Bronchial epithelial cell (primary cell): ENCODE results near the gene C1QTNF1. TPM values are rescaled to one million over a fixed set of nuclear protein-coding genes. Genes with fewer than 3 reads are reported as not detected.

Experiments
- DNase-seq: peaks from one replicate; pipeline ENCODE4 v3.0.0-alpha.2; 2010; ENCODE audit warnings: low read depth
- FAIRE-seq: peaks from 2 replicates; lab custom pipeline; 2011; peaks lifted over from hg19 to GRCh38; lab: Jason Lieb, UNC
- H3K27me3 ChIP-seq: 2 replicates; pipeline ENCODE4 v1.5.1; 2011; ENCODE audit warnings: low read length; ENCODE audit not compliant: control insufficient read depth, insufficient read depth
- H3K36me3 ChIP-seq: 2 replicates; pipeline ENCODE4 v1.5.1; 2011; ENCODE audit warnings: low read length; ENCODE audit not compliant: control insufficient read depth, insufficient read depth
- H3K4me3 ChIP-seq: 2 replicates; pipeline ENCODE4 v1.5.1; 2011; ENCODE audit warnings: mild to moderate bottlenecking, low read depth, low read length, control low read depth
- total RNA-seq: library from RNA; depleted of rRNA; stranded (reverse); fragments of >200 nt; gene quantifications from 2 replicates; pipeline ENCODE4 v1.2.1, GENCODE V29; 2014
- TF ChIP-seq, protein P1 (sequence below): IDR thresholded peaks from 2 replicates; pipeline ENCODE4 v1.5.1; 2011; ENCODE audit warnings: mild to moderate bottlenecking, moderate library complexity, low read length, control low read depth, inconsistent platforms; ENCODE audit not compliant: insufficient read depth, severe bottlenecking

Gene C1QTNF1
- total RNA-seq, 1 donor from 2014 or later: 0.79 TPM

DNA sequence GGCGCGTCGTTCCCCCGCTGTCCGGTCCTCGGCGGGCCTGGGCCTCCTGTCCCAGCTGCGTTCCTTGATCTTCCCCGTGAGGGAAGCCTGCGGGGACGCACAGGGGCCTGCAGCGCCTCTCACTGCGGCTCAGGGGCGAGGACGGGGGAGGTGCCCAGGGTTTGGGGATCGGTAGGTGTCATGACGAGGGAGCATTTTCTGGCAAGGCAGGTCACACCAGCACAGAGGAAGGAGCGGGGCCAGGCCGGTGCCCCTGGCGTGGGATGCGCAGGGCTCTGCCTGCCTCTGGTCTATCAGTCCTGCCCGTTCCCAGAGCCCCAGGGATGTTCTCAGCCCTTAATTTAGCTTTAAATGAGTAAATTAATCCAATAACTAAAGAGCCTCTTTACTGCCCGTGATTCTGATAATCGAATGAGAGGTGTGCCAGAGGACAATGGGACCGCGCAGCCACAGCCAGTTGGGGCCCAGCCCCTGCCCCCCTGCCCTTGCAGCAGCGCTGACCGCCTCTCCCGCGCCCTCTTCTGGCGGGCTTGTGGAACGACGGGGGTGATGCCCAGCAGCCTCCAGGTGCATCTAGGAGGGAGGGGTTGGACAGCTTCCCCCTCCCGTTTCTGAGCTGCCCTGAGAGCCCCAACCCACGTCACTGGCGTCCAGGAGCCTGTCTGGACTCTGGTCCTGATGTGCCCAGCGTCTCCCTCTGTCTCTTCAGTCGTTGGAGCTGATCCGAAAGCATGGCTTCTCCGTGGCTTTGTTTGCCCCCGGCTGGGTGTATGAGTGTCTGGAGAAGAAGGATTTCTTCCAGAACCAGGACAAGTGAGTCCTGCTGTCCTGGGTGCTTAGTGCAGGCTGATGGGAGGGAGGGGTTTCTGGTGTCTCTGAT is 58.6 kb downstream of the C1QTNF1 start:
- FAIRE-seq (no peak), DNase-seq (peak; percentile 7)
- TF ChIP-seq, protein P1, sequence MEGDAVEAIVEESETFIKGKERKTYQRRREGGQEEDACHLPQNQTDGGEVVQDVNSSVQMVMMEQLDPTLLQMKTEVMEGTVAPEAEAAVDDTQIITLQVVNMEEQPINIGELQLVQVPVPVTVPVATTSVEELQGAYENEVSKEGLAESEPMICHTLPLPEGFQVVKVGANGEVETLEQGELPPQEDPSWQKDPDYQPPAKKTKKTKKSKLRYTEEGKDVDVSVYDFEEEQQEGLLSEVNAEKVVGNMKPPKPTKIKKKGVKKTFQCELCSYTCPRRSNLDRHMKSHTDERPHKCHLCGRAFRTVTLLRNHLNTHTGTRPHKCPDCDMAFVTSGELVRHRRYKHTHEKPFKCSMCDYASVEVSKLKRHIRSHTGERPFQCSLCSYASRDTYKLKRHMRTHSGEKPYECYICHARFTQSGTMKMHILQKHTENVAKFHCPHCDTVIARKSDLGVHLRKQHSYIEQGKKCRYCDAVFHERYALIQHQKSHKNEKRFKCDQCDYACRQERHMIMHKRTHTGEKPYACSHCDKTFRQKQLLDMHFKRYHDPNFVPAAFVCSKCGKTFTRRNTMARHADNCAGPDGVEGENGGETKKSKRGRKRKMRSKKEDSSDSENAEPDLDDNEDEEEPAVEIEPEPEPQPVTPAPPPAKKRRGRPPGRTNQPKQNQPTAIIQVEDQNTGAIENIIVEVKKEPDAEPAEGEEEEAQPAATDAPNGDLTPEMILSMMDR: peak; percentile 92
- Histone ChIP-seq H3K4me3 (no peak overlapping the region), H3K27me3 (no peaks in the 10 kb centered on the region), H3K36me3 (peaks cover 8% of the 10 kb centered on the region)

DNA sequence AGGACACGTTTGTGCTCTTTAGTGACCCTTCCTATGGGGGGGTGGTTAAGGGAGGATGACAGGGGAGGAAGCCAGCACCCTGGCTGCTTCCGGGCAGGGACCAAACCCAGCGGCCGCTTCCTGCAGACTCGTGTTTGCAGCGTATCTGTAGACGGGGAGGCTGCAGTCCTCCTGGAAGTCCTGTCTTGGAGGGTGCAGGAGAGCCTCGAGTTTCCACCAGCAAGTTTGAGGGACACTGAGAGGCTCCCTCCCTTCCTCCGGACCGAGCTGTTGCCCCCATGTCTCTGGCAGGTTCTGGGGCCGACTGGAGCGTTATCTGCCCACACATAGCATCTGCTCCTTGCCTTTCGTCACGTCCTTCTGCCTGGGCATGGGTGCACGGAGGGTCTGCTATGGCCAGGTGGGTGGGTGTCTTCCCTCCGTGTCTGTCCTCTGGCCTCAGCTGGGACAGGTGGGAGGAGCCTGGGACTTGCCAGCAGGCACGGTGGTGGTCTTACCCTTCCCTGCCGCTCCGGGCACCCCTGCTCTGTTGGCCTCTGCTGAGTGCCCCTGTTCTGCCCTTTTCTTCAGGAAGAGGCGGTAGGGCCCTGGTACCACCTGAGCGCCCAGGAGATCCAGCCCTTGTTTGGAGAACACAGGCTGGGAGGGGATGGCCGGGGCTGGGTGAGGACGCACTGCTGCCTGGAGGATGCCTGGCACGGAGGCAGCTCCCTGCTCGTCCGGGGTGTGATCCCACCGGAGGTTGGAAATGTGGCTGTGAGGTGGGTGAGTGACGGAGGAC is 59.4 kb downstream of the C1QTNF1 start:
- no peaks in the 10 kb centered on the region for H3K27me3 ChIP-seq
- no peak for DNase-seq
- H3K36me3 ChIP-seq: peaks cover 7% of the 10 kb centered on the region
- TF ChIP-seq, protein P1: no peak
- H3K4me3 ChIP-seq: no peak overlapping the region
- FAIRE-seq: no peak

DNA sequence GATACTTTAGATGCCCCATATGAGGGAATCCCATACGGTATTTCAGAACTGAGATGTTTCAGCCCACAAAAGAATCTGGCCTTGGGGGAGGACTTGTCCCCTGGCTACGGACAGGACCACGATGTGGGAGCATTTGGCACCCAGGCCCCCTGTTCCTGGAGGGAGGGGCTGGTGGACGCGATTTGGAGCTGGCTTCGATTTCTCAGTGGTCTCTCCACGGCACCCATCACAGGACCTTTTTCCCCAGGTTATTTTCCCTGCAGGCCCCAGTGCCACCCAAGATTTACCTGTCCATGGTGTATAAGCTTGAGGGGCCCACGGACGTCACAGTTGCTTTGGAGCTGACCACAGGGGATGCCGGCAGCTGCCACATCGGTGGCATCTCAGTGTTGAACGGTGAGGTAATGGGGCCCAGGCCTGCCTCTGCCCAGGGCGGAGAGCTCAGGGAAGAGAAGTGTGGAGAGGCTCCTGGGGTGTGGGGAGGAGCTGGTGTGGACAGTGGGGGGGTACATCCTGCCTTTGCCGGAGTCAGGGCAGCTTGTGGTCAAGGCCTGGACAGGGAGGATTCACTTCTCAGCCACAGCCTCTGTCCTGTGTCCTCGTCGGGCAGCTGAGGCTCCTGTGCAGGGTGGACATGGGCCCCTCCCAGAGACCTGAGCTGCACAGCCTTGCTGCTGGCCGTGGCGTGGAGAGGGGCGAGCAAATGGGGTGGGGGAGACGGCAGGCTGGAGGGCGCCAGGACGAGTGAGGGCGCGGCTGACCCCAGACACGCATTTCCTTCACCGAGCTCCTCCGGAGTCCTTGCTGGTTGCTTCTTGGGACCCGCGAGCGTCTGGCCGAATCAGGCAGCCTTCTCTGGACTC is 60.6 kb downstream of the C1QTNF1 start:
- FAIRE-seq: no peak
- Histone ChIP-seq H3K36me3 (peaks cover 5% of the 10 kb centered on the region), H3K27me3 (no peaks in the 10 kb centered on the region), H3K4me3 (no peak overlapping the region)
- DNase-seq: no peak
- TF ChIP-seq, protein P1: no peak

- FAIRE-seq (no peak), DNase-seq (no peak)
- Histone ChIP-seq H3K27me3 (no peaks in the 10 kb centered on the region), H3K36me3 (peaks cover 5% of the 10 kb centered on the region), H3K4me3 (no peak overlapping the region)
- TF ChIP-seq, protein P1: no peak
Measured at GRCh38 chr17:79085154-79085920, 61.4 kb downstream of the C1QTNF1 start.
